ENCODE data around the gene RXRA. TPM values are rescaled to one million over a fixed set of nuclear protein-coding genes. Genes with fewer than 3 reads are reported as not detected.

Gene RXRA
- total and polyA plus RNA-seq, 10 donors = 10.9 to 116 (median 81.0) TPM

- TF ChIP-seq POLR2AphosphoS5 (IDR thresholded peaks at IDR 0.05) (no peak), CTCF (IDR thresholded peaks at IDR 0.05 in 8 of 11, conservative IDR thresholded peaks at IDR 0.05 in 3 of 11) (no peak), POLR2A (IDR thresholded peaks at IDR 0.05) (no peak)
- H3K4me3 ChIP-seq = no peak overlapping the region
- WGBS, 5 donors = 88 to 91% (median 89%) methylated on average over 15 to 19 of the region's 19 CpGs
- H3K27me3 ChIP-seq (replicated peaks in 1 of 7) = peaks cover 0 to 55% (median 0%) of the 10 kb centered on the region in 7 donors
- intact Hi-C loops (cut with DNase I; ENCODE audit: low total_unique reads) = no loop called here
- peaks cover 0 to 6% (median 0%) of the 10 kb centered on the region in 8 donors for H3K9me3 ChIP-seq
- no peak overlapping the region for H3K27ac ChIP-seq
- peaks cover 0 to 12% (median 1%) of the 10 kb centered on the region in 6 donors for H3K4me1 ChIP-seq
- H3K36me3 ChIP-seq = no peaks in the 10 kb centered on the region
- no peak for DNase-seq
These were observed 44.1 kb upstream of the RXRA start for GRCh38 chr9:134282138-134282650.

DNA sequence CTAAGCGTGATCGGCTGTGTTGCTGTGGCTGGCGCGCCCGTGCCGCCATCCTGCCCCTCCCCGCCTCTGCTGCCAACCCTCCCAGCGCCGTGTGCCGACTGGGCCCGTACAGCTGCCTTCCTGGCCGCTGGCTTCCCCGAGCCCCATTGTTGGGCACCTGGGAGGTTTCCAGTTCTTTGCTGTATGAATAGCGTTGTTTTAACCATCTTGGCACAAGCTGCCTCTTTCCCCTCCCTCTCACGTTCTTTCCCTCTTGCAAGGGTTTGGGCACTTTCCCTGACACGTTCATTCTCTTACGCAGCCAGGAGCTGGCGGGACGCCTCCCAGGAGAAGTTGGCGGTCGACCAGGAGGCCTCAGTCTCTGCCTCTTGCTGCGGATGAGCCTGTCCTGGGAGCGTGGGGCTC is 43.1 kb upstream of the RXRA start:
- Histone ChIP-seq H3K36me3 (no peaks in the 10 kb centered on the region), H3K27me3 (replicated peaks in 1 of 7) (peaks cover 0 to 55% (median 0%) of the 10 kb centered on the region in 7 donors), H3K4me3 (no peak overlapping the region), H3K4me1 (peaks cover 0 to 14% (median 0%) of the 10 kb centered on the region in 6 donors), H3K9me3 (peaks cover 0 to 5% (median 0%) of the 10 kb centered on the region in 8 donors), H3K27ac (no peak overlapping the region)
- intact Hi-C loops (cut with DNase I; ENCODE audit: low total_unique reads) = no loop called here
- 32 to 55% (median 45%) methylated on average over 19 to 23 of the region's 23 CpGs for WGBS, 5 donors
- TF ChIP-seq CTCF (IDR thresholded peaks at IDR 0.05 in 8 of 11, conservative IDR thresholded peaks at IDR 0.05 in 3 of 11) (no peak), POLR2AphosphoS5 (IDR thresholded peaks at IDR 0.05) (peak in 1 of 3 donors; percentile 20)
- no peak for DNase-seq

GRCh38 chr9:134283692-134284265 is 42.5 kb upstream of the RXRA start:
- TF ChIP-seq POLR2A (IDR thresholded peaks at IDR 0.05) = no peak
- H3K9me3 ChIP-seq = no peaks in the 10 kb centered on the region
- H3K4me1 ChIP-seq = peaks cover 0 to 14% (median 0%) of the 10 kb centered on the region in 6 donors
- intact Hi-C loops (cut with DNase I; ENCODE audit: low total_unique reads) = no loop called here
- no peaks in the 10 kb centered on the region for H3K36me3 ChIP-seq
- H3K27me3 ChIP-seq (replicated peaks in 1 of 7) = peaks cover 0 to 57% (median 0%) of the 10 kb centered on the region in 7 donors
- DNase-seq = no peak
- WGBS, 5 donors = 83 to 96% (median 91%) methylated on average over 8 to 15 of the region's 15 CpGs
- no peak overlapping the region for H3K4me3 ChIP-seq
- H3K27ac ChIP-seq = no peak overlapping the region

DNA sequence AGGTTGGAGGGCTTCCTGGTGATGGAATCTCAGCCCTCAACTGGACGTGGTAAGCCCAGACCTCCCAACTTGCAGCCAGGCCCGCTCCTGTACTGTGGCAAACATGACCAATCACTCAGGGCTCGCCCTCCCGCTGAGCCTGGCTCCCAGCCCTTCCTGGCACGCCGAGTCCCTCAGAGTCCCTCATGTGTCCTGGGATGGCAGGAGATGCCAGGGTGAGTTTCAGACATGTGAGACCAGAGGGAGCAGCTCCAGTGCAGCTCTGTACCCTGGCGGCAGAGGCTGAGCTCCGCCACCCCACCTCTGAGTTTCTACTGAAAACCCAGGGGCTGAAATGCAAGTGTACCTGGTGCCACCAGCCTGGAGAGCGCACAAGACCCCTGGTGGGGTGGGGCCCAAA is 42.0 kb upstream of the RXRA start:
- peaks cover 0 to 14% (median 0%) of the 10 kb centered on the region in 6 donors for H3K4me1 ChIP-seq
- no peak overlapping the region for H3K27ac ChIP-seq
- TF ChIP-seq POLR2A (IDR thresholded peaks at IDR 0.05) (no peak), POLR2AphosphoS5 (IDR thresholded peaks at IDR 0.05) (no peak), CTCF (IDR thresholded peaks at IDR 0.05 in 8 of 11, conservative IDR thresholded peaks at IDR 0.05 in 3 of 11) (no peak)
- no peak overlapping the region for H3K4me3 ChIP-seq
- WGBS, 5 donors = 70 to 94% (median 89%) methylated on average over 6 to 9 of the region's 9 CpGs
- H3K36me3 ChIP-seq = no peaks in the 10 kb centered on the region
- intact Hi-C loops (cut with DNase I; ENCODE audit: low total_unique reads) = no loop called here
- H3K27me3 ChIP-seq (replicated peaks in 1 of 7) = peaks cover 0 to 57% (median 0%) of the 10 kb centered on the region in 7 donors
- no peak for DNase-seq
- H3K9me3 ChIP-seq = no peaks in the 10 kb centered on the region

All from spleen (tissue), 11 donors.